Stimulated activated CD4-positive, alpha-beta T cell treated with anti-CD3 and anti-CD28 coated beads, TNF-alpha, amount 100 ng/mL, for 48 hours (primary cell): ENCODE data around the gene POU2F1.

Experiments
- DNase-seq, 3 donors: peaks; one replicate each; pipeline ENCODE4 v3.0.0-alpha.2; 2020; ENCODE audit warnings: low read depth in 3 of 3

The POU2F1 gene

GRCh38 chr1:167423684-167424619 is 203.3 kb downstream of the POU2F1 start:
- DNase-seq: no peak

GRCh38 chr1:167425482-167425881 is 204.8 kb downstream of the POU2F1 start:
- no peak for DNase-seq

GRCh38 chr1:167426716-167427115 is 206.0 kb downstream of the POU2F1 start:
- DNase-seq: no peak

- DNase-seq: no peak
These were observed 207.2 kb downstream of the POU2F1 start for GRCh38 chr1:167427848-167428247.

GRCh38 chr1:167428395-167428794 is 207.7 kb downstream of the POU2F1 start:
- DNase-seq: no peak

GRCh38 chr1:167429612-167430011 is 208.9 kb downstream of the POU2F1 start:
- no peak for DNase-seq

- DNase-seq: no peak
These were observed 209.6 kb downstream of the POU2F1 start for GRCh38 chr1:167430134-167430848.

- DNase-seq: no peak
These were observed 210.2 kb downstream of the POU2F1 start for GRCh38 chr1:167430849-167431242.

GRCh38 chr1:167431261-167431908 is 210.7 kb downstream of the POU2F1 start:
- no peak for DNase-seq

- DNase-seq: no peak
These were observed 211.4 kb downstream of the POU2F1 start for GRCh38 chr1:167431909-167432650.

GRCh38 chr1:167432780-167433179 is 212.1 kb downstream of the POU2F1 start:
- no peak for DNase-seq

GRCh38 chr1:167433884-167434283 is 213.2 kb downstream of the POU2F1 start:
- DNase-seq: no peak

- DNase-seq: no peak
These were observed 213.6 kb downstream of the POU2F1 start for GRCh38 chr1:167434306-167434705.

- DNase-seq: no peak
These were observed 214.8 kb downstream of the POU2F1 start for GRCh38 chr1:167435484-167435883.

GRCh38 chr1:167438171-167439138 is 217.8 kb downstream of the POU2F1 start:
- DNase-seq: no peak

GRCh38 chr1:167439301-167439988 is 218.8 kb downstream of the POU2F1 start:
- DNase-seq: no peak

- DNase-seq: no peak
These were observed 219.7 kb downstream of the POU2F1 start for GRCh38 chr1:167440345-167440744.

- DNase-seq: no peak
These were observed 220.1 kb downstream of the POU2F1 start for GRCh38 chr1:167440776-167441175.

- DNase-seq: no peak
These were observed 220.5 kb downstream of the POU2F1 start for GRCh38 chr1:167441222-167441621.
